ENCODE results near the gene KCNK16.

KCNK16 gene

GRCh38 chr6:39296745-39297640 is 25.5 kb downstream of the KCNK16 start:
- H3K27me3 ChIP-seq, result peaks cover 12% of the 10 kb centered on the region
- no peak overlapping the region for H3K4me3 ChIP-seq (ENCODE audit: low read depth, low read length)
- TF ChIP-seq, protein P1, sequence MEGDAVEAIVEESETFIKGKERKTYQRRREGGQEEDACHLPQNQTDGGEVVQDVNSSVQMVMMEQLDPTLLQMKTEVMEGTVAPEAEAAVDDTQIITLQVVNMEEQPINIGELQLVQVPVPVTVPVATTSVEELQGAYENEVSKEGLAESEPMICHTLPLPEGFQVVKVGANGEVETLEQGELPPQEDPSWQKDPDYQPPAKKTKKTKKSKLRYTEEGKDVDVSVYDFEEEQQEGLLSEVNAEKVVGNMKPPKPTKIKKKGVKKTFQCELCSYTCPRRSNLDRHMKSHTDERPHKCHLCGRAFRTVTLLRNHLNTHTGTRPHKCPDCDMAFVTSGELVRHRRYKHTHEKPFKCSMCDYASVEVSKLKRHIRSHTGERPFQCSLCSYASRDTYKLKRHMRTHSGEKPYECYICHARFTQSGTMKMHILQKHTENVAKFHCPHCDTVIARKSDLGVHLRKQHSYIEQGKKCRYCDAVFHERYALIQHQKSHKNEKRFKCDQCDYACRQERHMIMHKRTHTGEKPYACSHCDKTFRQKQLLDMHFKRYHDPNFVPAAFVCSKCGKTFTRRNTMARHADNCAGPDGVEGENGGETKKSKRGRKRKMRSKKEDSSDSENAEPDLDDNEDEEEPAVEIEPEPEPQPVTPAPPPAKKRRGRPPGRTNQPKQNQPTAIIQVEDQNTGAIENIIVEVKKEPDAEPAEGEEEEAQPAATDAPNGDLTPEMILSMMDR (IDR thresholded peaks at IDR 0.05; ENCODE audit: low read depth, low read length), result no peak
- H3K4me1 ChIP-seq, result no peaks in the 10 kb centered on the region
- no peaks in the 10 kb centered on the region for H3K36me3 ChIP-seq
- DNase-seq, result no peak
- H3K9me3 ChIP-seq, result no peaks in the 10 kb centered on the region

GRCh38 chr6:39295611-39296011 is 26.9 kb downstream of the KCNK16 start:
- no peaks in the 10 kb centered on the region for H3K4me1 ChIP-seq
- no peaks in the 10 kb centered on the region for H3K9me3 ChIP-seq
- TF ChIP-seq, protein P1 (IDR thresholded peaks at IDR 0.05; ENCODE audit: low read depth, low read length), result no peak
- H3K4me3 ChIP-seq (ENCODE audit: low read depth, low read length), result no peak overlapping the region
- DNase-seq, result no peak
- H3K36me3 ChIP-seq, result no peaks in the 10 kb centered on the region
- peaks cover 12% of the 10 kb centered on the region for H3K27me3 ChIP-seq

DNA sequence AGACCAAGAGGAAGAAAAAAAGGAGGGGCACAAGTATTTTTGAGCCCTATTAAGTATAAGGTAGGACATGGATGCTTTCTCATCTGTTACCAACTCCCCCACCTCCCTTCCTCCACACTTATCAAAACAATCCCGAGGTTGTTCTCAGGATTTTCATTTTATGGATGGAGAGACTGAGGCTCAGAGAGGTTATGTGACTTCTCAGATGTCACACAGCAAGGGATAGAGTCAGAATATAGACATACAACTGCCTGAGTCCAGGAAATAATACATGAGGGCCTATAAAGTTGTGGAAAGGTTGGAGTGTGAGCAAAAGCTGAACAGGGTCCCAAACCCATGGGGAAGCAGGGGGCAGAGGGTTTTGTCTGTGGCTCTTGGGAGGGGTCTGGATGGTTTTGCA is 27.6 kb downstream of the KCNK16 start:
- DNase-seq, result no peak
- H3K4me3 ChIP-seq (ENCODE audit: low read depth, low read length), result no peak overlapping the region
- no peaks in the 10 kb centered on the region for H3K4me1 ChIP-seq
- TF ChIP-seq, protein P1 (IDR thresholded peaks at IDR 0.05; ENCODE audit: low read depth, low read length), result no peak
- no peaks in the 10 kb centered on the region for H3K9me3 ChIP-seq
- H3K36me3 ChIP-seq, result no peaks in the 10 kb centered on the region
- peaks cover 12% of the 10 kb centered on the region for H3K27me3 ChIP-seq

- no peak for DNase-seq
- peaks cover 9% of the 10 kb centered on the region for H3K27me3 ChIP-seq
- TF ChIP-seq, protein P1 (IDR thresholded peaks at IDR 0.05; ENCODE audit: low read depth, low read length), result no peak
- no peak overlapping the region for H3K4me3 ChIP-seq (ENCODE audit: low read depth, low read length)
- H3K36me3 ChIP-seq, result no peaks in the 10 kb centered on the region
- no peaks in the 10 kb centered on the region for H3K4me1 ChIP-seq
- no peaks in the 10 kb centered on the region for H3K9me3 ChIP-seq
These were observed 28.4 kb downstream of the KCNK16 start for GRCh38 chr6:39294133-39294532.

DNA sequence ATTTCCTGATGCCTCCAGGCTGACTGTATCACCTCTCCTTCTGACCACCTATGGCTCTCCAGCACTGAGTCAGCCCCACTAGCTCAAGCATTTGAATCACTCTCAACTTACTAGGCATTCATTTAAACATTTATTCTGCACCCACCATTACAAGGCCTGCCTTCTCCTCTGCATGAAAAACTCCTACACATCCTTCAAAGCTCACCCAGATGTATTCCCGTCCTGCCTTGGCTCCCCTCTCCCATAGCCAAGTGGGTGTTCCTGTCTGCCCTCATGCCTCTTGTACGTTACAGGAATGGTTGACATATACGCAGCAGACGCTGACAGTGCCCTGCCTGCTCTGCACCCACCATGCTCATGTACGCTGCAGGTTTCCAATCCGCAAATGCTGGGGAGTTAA is 29.9 kb downstream of the KCNK16 start:
- no peaks in the 10 kb centered on the region; the same call in 1 of the 2 replicates for H3K27me3 ChIP-seq
- H3K36me3 ChIP-seq, result no peaks in the 10 kb centered on the region
- no peaks in the 10 kb centered on the region for H3K9me3 ChIP-seq
- TF ChIP-seq, protein P1 (IDR thresholded peaks at IDR 0.05; ENCODE audit: low read depth, low read length), result no peak
- H3K4me1 ChIP-seq, result no peaks in the 10 kb centered on the region
- DNase-seq, result no peak
- no peak overlapping the region for H3K4me3 ChIP-seq (ENCODE audit: low read depth, low read length)

- Histone ChIP-seq H3K4me1 (no peaks in the 10 kb centered on the region), H3K27me3 (no peaks in the 10 kb centered on the region; the same call in 1 of the 2 replicates), H3K9me3 (no peaks in the 10 kb centered on the region), H3K36me3 (no peaks in the 10 kb centered on the region), H3K4me3 (ENCODE audit: low read depth, low read length) (no peak overlapping the region)
- TF ChIP-seq, protein P1 (IDR thresholded peaks at IDR 0.05; ENCODE audit: low read depth, low read length), result no peak
- no peak for DNase-seq
These were observed 33.0 kb downstream of the KCNK16 start for GRCh38 chr6:39289490-39289889.
